HepG2 (cell line): ENCODE results near the gene SIRT7. TPM values are rescaled to one million over a fixed set of nuclear protein-coding genes. Genes with fewer than 3 reads are reported as not detected.

Experiments used
- ATAC-seq: fragments of 200-7000 bp; cut with Tn5 transposase; 3 replicates; pipeline ENCODE4 v1.9.1; 2020; ENCODE audit warnings: mild to moderate bottlenecking, moderate library complexity
- BruUV-seq: library from RNA; stranded (reverse); fragments of 400-500 nt; replicated peaks from 2 replicates; lab custom pipeline; 2021; lab: Mats Ljungman, UMichigan
- CTCF ChIA-PET: fragments of 300-600 bp; formaldehyde crosslinking; extraction: SDS; loops from one replicate; lab custom pipeline; 2021; ENCODE audit warnings: low total read pairs, inconsistent platforms, low intra/inter-chr PET ratio; lab: Yijun Ruan, JAX
- POLR2A ChIA-PET: fragments of 350-600 bp; sonication (Branson Sonifier 250); formaldehyde crosslinking; loops from one replicate; lab custom pipeline; 2020; ENCODE audit warnings: antibody characterized with exemption, inconsistent platforms; lab: Yijun Ruan, JAX
- DNase-seq: peaks from one replicate; pipeline ENCODE4 v3.0.0-alpha.2; 2015; ENCODE audit warnings: low spot score
- FAIRE-seq: peaks from 3 replicates; lab custom pipeline; 2011; peaks lifted over from hg19 to GRCh38; lab: Jason Lieb, UNC
- H2AFZ ChIP-seq: one replicate; pipeline ENCODE4 v1.6.1; 2011; ENCODE audit warnings: low read length, inconsistent platforms
- H3K27ac ChIP-seq: fragments of 300-600 bp; 3 replicates; pipeline ENCODE4 v1.8.0; 2011; ENCODE audit warnings: mixed run types, mild to moderate bottlenecking, mixed read lengths, low read length, inconsistent platforms; ENCODE audit not compliant: insufficient read depth; ENCODE audit errors: extremely low read length
- H3K27me3 ChIP-seq, 2 experiments: fragments of 200-600 bp in 1 of 2; 2 replicates in 1 of 2; 3 replicates in 1 of 2; pipeline versions ENCODE4 v1.6.0 to v1.8.0; 2011; ENCODE audit warnings: low read length in 2 of 2, mild to moderate bottlenecking in 2 of 2, moderate library complexity in 2 of 2, inconsistent platforms in 1 of 2; ENCODE audit not compliant: insufficient read depth in 2 of 2, control insufficient read depth in 1 of 2
- H3K36me3 ChIP-seq, 2 experiments: fragments of 200-600 bp in 1 of 2; replicated peaks in 1 of 2; 2 replicates in 1 of 2; 3 replicates in 1 of 2; pipeline versions ENCODE4 v1.5.1 to v1.8.0; 2011; ENCODE audit warnings: low read length in 2 of 2, inconsistent platforms in 1 of 2; ENCODE audit not compliant: insufficient read depth in 2 of 2, control insufficient read depth in 1 of 2
- H3K4me1 ChIP-seq: 2 replicates; pipeline ENCODE4 v1.5.1; 2012; ENCODE audit warnings: low read length, inconsistent platforms; ENCODE audit not compliant: insufficient read depth
- H3K4me2 ChIP-seq: 2 replicates; pipeline ENCODE4 v1.6.0; 2011; ENCODE audit warnings: low read depth, low read length, inconsistent platforms
- H3K4me3 ChIP-seq, 3 experiments: fragments of 200-600 bp in 1 of 3; sonication (generic), shearing (Covaris generic) in 1 of 3; replicated peaks in 1 of 3; 2 replicates each; pipeline ENCODE4 v1.5.1; 2011 to 2016; ENCODE audit warnings: low read length in 3 of 3, inconsistent platforms in 2 of 3, low read depth in 2 of 3, mild to moderate bottlenecking in 2 of 3, control low read depth in 1 of 3, mixed read lengths in 1 of 3; ENCODE audit not compliant: insufficient read depth in 1 of 3
- H3K79me2 ChIP-seq: one replicate; pipeline ENCODE4 v1.6.1; 2011; ENCODE audit warnings: low read length, inconsistent platforms; ENCODE audit not compliant: insufficient read depth
- H3K9ac ChIP-seq: 2 replicates; pipeline ENCODE4 v1.6.0; 2011; ENCODE audit warnings: mild to moderate bottlenecking, low read depth, low read length, inconsistent platforms; ENCODE audit not compliant: insufficient read depth
- H3K9me3 ChIP-seq: 2 replicates; pipeline ENCODE4 v1.5.1; 2012; ENCODE audit warnings: mild to moderate bottlenecking, low read length
- H4K20me1 ChIP-seq: 2 replicates; pipeline ENCODE4 v1.6.0; 2011; ENCODE audit warnings: inconsistent platforms, mild to moderate bottlenecking, low read length, moderate library complexity; ENCODE audit not compliant: insufficient read depth
- DZIP1 ChIP-seq: sonication (generic); formaldehyde crosslinking; IDR thresholded peaks from 2 replicates; pipeline ENCODE4 v1.5.0; 2020; ENCODE audit warnings: mild to moderate bottlenecking, missing genetic modification reagents
- SALL1 ChIP-seq: sonication (generic); formaldehyde crosslinking; IDR thresholded peaks from 2 replicates; pipeline ENCODE4 v1.8.0; 2022; ENCODE audit warnings: mild to moderate bottlenecking, missing genetic modification reagents
- SSRP1 ChIP-seq: IDR thresholded peaks from 2 replicates; pipeline ENCODE4 v1.6.1; 2016; ENCODE audit warnings: control low read depth
- TCF12 ChIP-seq, 2 experiments: fragments of 450-650 bp in 1 of 2; sonication (generic) in 1 of 2; formaldehyde crosslinking in 1 of 2; IDR thresholded peaks; 2 replicates each; pipeline versions ENCODE4 v1.6.1 to v1.8.0; 2017 to 2022; ENCODE audit warnings: antibody characterized with exemption in 1 of 2, mild to moderate bottlenecking in 1 of 2, missing genetic modification reagents in 1 of 2, moderate library complexity in 1 of 2
- ZBTB33 ChIP-seq: sonication (generic); formaldehyde crosslinking; IDR thresholded peaks from 2 replicates; pipeline ENCODE4 v1.4.0; 2020; ENCODE audit warnings: missing genetic modification reagents
- ZNF251 ChIP-seq: sonication (generic); formaldehyde crosslinking; IDR thresholded peaks from 2 replicates; pipeline ENCODE4 v1.9.0; 2021; ENCODE audit warnings: mild to moderate bottlenecking, missing genetic modification reagents
- WGBS: methylation state at CpG from one replicate; pipeline ENCODE4 v1.1.6; 2017; ENCODE audit warnings: low lambda C conversion rate; 5-methylcytosine and 5-hydroxymethylcytosine counted together
- in situ Hi-C: cut with HindIII; loops from 2 replicates; pipeline ENCODE4 v1.10.0; 2017; ENCODE audit warnings: low pct_unique_long_range_greater_than_20kb; ENCODE audit not compliant: extremely low pct_ligation_motif_present
- intact Hi-C: fragments of 100-400 bp; cut with micrococcal nuclease; formaldehyde crosslinking; loops from one replicate; pipeline ENCODE4 v1.10.0; 2022; ENCODE audit not compliant: unreplicated experiment
- polyA plus RNA-seq, 8 experiments: library from polyadenylated mRNA; depleted of rRNA in 3 of 8; stranded (reverse) in 7 of 8; unstranded in 1 of 8; fragments of >200 nt; fragmentation: Illumina TruSeq in 4 of 8; extraction: Trizol in 4 of 8; gene quantifications; 2 replicates each; pipeline versions ENCODE4 v1.2.1 to v1.2.3, GENCODE V29; 2011 to 2016; ENCODE audit warnings: low read depth in 4 of 8, missing spikeins in 1 of 8, mixed read lengths in 1 of 8; ENCODE audit not compliant: insufficient read depth in 1 of 8
- total RNA-seq, 5 experiments: library from RNA; depleted of rRNA; stranded (reverse); fragments of >200 nt; fragmentation: Illumina TruSeq; extraction: Trizol; gene quantifications; 2 replicates each; pipeline ENCODE4 v1.2.3, GENCODE V29; 2016; ENCODE audit warnings: low read depth in 1 of 5

SIRT7 gene
- total and polyA plus RNA-seq, 2 of the 13 experiments (the other 11 are each of a cell fraction or from before 2014, with no cell fraction given) = 8.3 to 24.8 TPM

- H3K79me2 ChIP-seq = no peaks in the 10 kb centered on the region
- no peak within 1 kb of the TSS for H3K4me3 ChIP-seq
- no peaks in the 10 kb centered on the region for H3K36me3 ChIP-seq
- H4K20me1 ChIP-seq = no peaks in the 10 kb centered on the region
- DNase-seq = no peak
- TF ChIP-seq ZBTB33 (CRISPR knock-in tag) (peak; percentile 53; the same call in 1 of the 2 replicates), SALL1 (no peak), TCF12 (IDR thresholded peaks at IDR 0.05) (no peak), TCF12 (CRISPR knock-in tag; IDR thresholded peaks at IDR 0.05) (no peak), ZNF251 (CRISPR knock-in tag) (no peak), DZIP1 (CRISPR knock-in tag) (0 out of 2 replicates have a peak, but pooled peaks have one; percentile 31), SSRP1 (CRISPR knock-in tag) (0 out of 2 replicates have a peak, but pooled peaks have one; percentile 60)
- H2AFZ ChIP-seq = no peak within 1 kb of the TSS
- ATAC-seq = no peak
- no TSS peak for BruUV-seq
- H3K27ac ChIP-seq = no peak within 1 kb of the TSS
- H3K9me3 ChIP-seq = no peaks in the 10 kb centered on the region
- ChIA-PET CTCF (no interaction called here), POLR2A (interaction anchor here (1.1 to 1.4 kb wide), 3 partner anchors 9 to 75 kb away, joined by 3 to 4 read pairs (median 4); partner anchors contain the start of gene CENPX)
- WGBS = 71% methylated on average over 12 of the region's 13 CpGs
- H3K4me1 ChIP-seq = peaks cover 41% of the 10 kb centered on the region
- FAIRE-seq = no peak
- H3K27me3 ChIP-seq = 0 out of 5 replicates have a peak, but pooled peaks cover 0 to 3% of the 10 kb centered on the region in 2 experiments
- H3K4me2 ChIP-seq = no peak within 1 kb of the TSS
- intact Hi-C loops = no loop called here
- in situ Hi-C loops = no loop called here
- no peak within 1 kb of the TSS for H3K9ac ChIP-seq
Observed at GRCh38 chr17:81947189-81947588, 29.2 kb upstream of the SIRT7 start, which contains the start of gene MYADML2. Gene MYADML2 (minus strand): TSS chr17:81947233. CDS start chr17:81941741, 5,492 bp downstream.
